Endothelial cell of umbilical vein (primary cell): ENCODE measurements around the gene SNCA. TPM values are rescaled to one million over a fixed set of nuclear protein-coding genes. Genes with fewer than 3 reads are reported as not detected.
A peak's percentile ranks its signal among the peaks of the same experiment; 100 is the strongest.

Source experiments
- BruUV-seq: library from RNA; stranded (reverse); fragments of 400-500 nt; replicated peaks from 2 replicates; lab custom pipeline; 2021; lab: Mats Ljungman, UMichigan
- CTCF ChIA-PET: fragments of 300-600, 350-600 bp; sonication (Branson Sonifier 250); formaldehyde crosslinking; loops from one replicate; lab custom pipeline; 2021; ENCODE audit warnings: antibody characterized with exemption, inconsistent platforms; lab: Charles Lee
- POLR2A ChIA-PET: fragments of 300-600, 350-600 bp; sonication (Branson Sonifier 250); formaldehyde crosslinking; loops from one replicate; lab custom pipeline; 2021; ENCODE audit warnings: antibody characterized with exemption, inconsistent platforms; lab: Charles Lee
- DNase-seq: peaks from one replicate; pipeline ENCODE4 v3.0.0-alpha.2; 2011; ENCODE audit warnings: low read depth, low spot score
- FAIRE-seq: peaks from 2 replicates; lab custom pipeline; 2011; peaks lifted over from hg19 to GRCh38; lab: Jason Lieb, UNC
- H2AFZ ChIP-seq: 2 replicates; pipeline ENCODE4 v1.6.0; 2012; ENCODE audit warnings: low read depth, low read length, control low read depth, inconsistent platforms
- H3K27ac ChIP-seq: 2 replicates; pipeline ENCODE4 v1.5.1; 2011; ENCODE audit warnings: low read depth, mild to moderate bottlenecking, control low read depth, low read length, moderate library complexity; ENCODE audit not compliant: insufficient read depth
- H3K27me3 ChIP-seq, 2 experiments: 2 replicates each; pipeline versions ENCODE4 v1.6.0 to v1.6.1; 2011; ENCODE audit warnings: low read length in 2 of 2, mixed read lengths in 1 of 2; ENCODE audit not compliant: control insufficient read depth in 2 of 2, insufficient read depth in 2 of 2
- H3K36me3 ChIP-seq, 2 experiments: 2 replicates in 1 of 2; 3 replicates in 1 of 2; pipeline ENCODE4 v1.5.1; 2011; ENCODE audit warnings: low read length in 2 of 2, mild to moderate bottlenecking in 1 of 2, moderate library complexity in 1 of 2; ENCODE audit not compliant: control insufficient read depth in 2 of 2, insufficient read depth in 2 of 2; ENCODE audit errors: extremely low read depth in 1 of 2
- H3K4me1 ChIP-seq: 3 replicates; pipeline ENCODE4 v1.5.1; 2011; ENCODE audit warnings: mild to moderate bottlenecking, low read length; ENCODE audit not compliant: control insufficient read depth, insufficient read depth; ENCODE audit errors: extremely low read depth
- H3K4me2 ChIP-seq: 2 replicates; pipeline ENCODE4 v1.6.1; 2011; ENCODE audit warnings: low read length, control low read depth, mixed read lengths; ENCODE audit not compliant: insufficient read depth
- H3K4me3 ChIP-seq, 3 experiments: fragments of 200-600 bp in 1 of 3; sonication (generic), shearing (Covaris generic) in 1 of 3; replicated peaks in 1 of 3; 2 replicates each; pipeline ENCODE4 v1.5.1; 2011 to 2016; ENCODE audit warnings: control low read depth in 3 of 3, low read length in 3 of 3, mild to moderate bottlenecking in 2 of 3, inconsistent platforms in 1 of 3, low read depth in 1 of 3, moderate library complexity in 1 of 3; ENCODE audit not compliant: insufficient read depth in 1 of 3
- H3K79me2 ChIP-seq: 2 replicates; pipeline ENCODE4 v1.6.0; 2012; ENCODE audit warnings: low read length, inconsistent platforms; ENCODE audit not compliant: control insufficient read depth, insufficient read depth
- H3K9ac ChIP-seq: replicated peaks from 2 replicates; pipeline ENCODE3; 2011; ENCODE audit warnings: low read length, control low read depth; ENCODE audit not compliant: insufficient read depth; ENCODE audit errors: extremely low read depth
- H3K9me1 ChIP-seq: replicated peaks from 3 replicates; pipeline ENCODE4 v1.6.0; 2011; ENCODE audit warnings: mild to moderate bottlenecking, low read length; ENCODE audit not compliant: control insufficient read depth, insufficient read depth; ENCODE audit errors: extremely low read depth
- H3K9me3 ChIP-seq: replicated peaks from 2 replicates; pipeline ENCODE4 v1.5.1; 2012; ENCODE audit warnings: low read length, inconsistent platforms; ENCODE audit not compliant: control insufficient read depth, insufficient read depth
- H4K20me1 ChIP-seq: replicated peaks from 2 replicates; pipeline ENCODE3; 2011; ENCODE audit warnings: mild to moderate bottlenecking, low read length; ENCODE audit not compliant: control insufficient read depth, insufficient read depth; ENCODE audit errors: extremely low read depth
- GATA2 ChIP-seq: IDR thresholded peaks from 2 replicates; pipeline ENCODE4 v1.7.0; 2011; ENCODE audit warnings: low read depth, mild to moderate bottlenecking, moderate library complexity, mixed read lengths, low read length; ENCODE audit not compliant: insufficient read length, insufficient read depth
- dilution Hi-C: fragments of 300-500 bp; cut with MboI; formaldehyde crosslinking; loops from one replicate; pipeline ENCODE4 v1.15.0; 2019; ENCODE audit warnings: low sequenced_read_pairs; ENCODE audit not compliant: extremely low pct_ligation_motif_present
- intact Hi-C: fragments of 100-400 bp; cut with micrococcal nuclease; formaldehyde crosslinking; loops from one replicate; pipeline ENCODE4 v1.10.0; 2022
- polyA plus RNA-seq, 4 experiments: library from polyadenylated mRNA; depleted of rRNA in 3 of 4; stranded (reverse) in 3 of 4; unstranded in 1 of 4; fragments of >200 nt; gene quantifications; 2 replicates each; pipeline versions ENCODE4 v1.2.1 to v1.2.3, GENCODE V29; 2011 to 2012; ENCODE audit warnings: missing spikeins in 1 of 4
- total RNA-seq: library from RNA; stranded (reverse); gene quantifications from 2 replicates; pipeline ENCODE4 v1.2.3, GENCODE V29; 2021
- TF ChIP-seq, protein P1 (sequence below), 2 donors: IDR thresholded peaks; 1 replicate in 1 of 2; 2 replicates in 1 of 2; pipeline ENCODE4 v1.5.1; 2011; ENCODE audit warnings: low read length in 2 of 2, mild to moderate bottlenecking in 2 of 2, moderate library complexity in 2 of 2, control low read depth in 1 of 2, inconsistent platforms in 1 of 2, low read depth in 1 of 2; ENCODE audit not compliant: insufficient read depth in 1 of 2; ENCODE audit errors: extremely low read depth in 1 of 2

SNCA gene
- total and polyA plus RNA-seq, 2 donors (not counting 3 experiments of a cell fraction or from before 2014, with no cell fraction given), result 76.8 to 116 TPM

DNA sequence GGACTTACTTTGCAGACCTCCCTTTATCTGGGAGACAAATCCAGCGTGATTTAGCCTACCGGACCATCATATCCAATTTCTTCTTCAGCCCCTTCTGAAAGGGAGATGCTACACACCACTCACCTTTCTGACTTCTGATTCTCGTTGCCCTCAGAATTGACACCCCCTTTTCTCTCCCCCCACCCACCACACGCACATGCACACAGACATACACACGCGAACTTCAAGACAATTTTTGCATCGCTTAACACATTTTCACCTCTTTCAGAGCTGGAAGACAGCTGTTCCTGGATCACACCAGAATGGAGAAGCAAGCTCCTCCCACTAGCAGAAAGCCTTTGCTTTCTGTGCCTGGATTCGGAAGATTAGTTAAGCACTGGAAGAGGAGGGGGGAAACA lies 1.0 kb upstream of the SNCA start:
- H3K27me3 ChIP-seq, result no peaks in the 10 kb centered on the region
- peaks cover 6 to 8% of the 10 kb centered on the region in 2 experiments for H3K36me3 ChIP-seq
- DNase-seq (peak; percentile 63), FAIRE-seq (peak; percentile 76)
- H3K9me3 ChIP-seq, result no peaks in the 10 kb centered on the region
- H3K9me1 ChIP-seq, result no peaks in the 10 kb centered on the region
- ChIA-PET CTCF (interaction anchor here (0.6 to 2.8 kb wide), 19 partner anchors 17 to 355 kb away, joined by 3 to 15 read pairs (median 5); partner anchors contain the start of gene MMRN1), POLR2A (interaction anchor here (0.7 kb wide), 1 partner anchor 18 kb away, joined by 9 read pairs; no protein-coding TSS in a partner anchor)
- H2AFZ ChIP-seq, result peak overlapping the region; percentile 87
- H3K4me2 ChIP-seq, result peak overlapping the region; percentile 93
- intact Hi-C loops, result loop anchor here (1.0 to 2.0 kb wide), 6 partner anchors 38 to 352 kb away; no protein-coding TSS in a partner anchor
- dilution Hi-C loops, result no loop called here
- peaks cover 37% of the 10 kb centered on the region for H3K79me2 ChIP-seq
- H4K20me1 ChIP-seq, result no peaks in the 10 kb centered on the region
- TF ChIP-seq GATA2, result no peak
- BruUV-seq, result TSS peak; percentile 62
- peak overlapping the region; percentile 62 for H3K27ac ChIP-seq
- H3K9ac ChIP-seq, result peak overlapping the region; percentile 64
- peak overlapping the region; percentile 36 to 91 (median 56) for H3K4me3 ChIP-seq
- peaks cover 21% of the 10 kb centered on the region for H3K4me1 ChIP-seq

DNA sequence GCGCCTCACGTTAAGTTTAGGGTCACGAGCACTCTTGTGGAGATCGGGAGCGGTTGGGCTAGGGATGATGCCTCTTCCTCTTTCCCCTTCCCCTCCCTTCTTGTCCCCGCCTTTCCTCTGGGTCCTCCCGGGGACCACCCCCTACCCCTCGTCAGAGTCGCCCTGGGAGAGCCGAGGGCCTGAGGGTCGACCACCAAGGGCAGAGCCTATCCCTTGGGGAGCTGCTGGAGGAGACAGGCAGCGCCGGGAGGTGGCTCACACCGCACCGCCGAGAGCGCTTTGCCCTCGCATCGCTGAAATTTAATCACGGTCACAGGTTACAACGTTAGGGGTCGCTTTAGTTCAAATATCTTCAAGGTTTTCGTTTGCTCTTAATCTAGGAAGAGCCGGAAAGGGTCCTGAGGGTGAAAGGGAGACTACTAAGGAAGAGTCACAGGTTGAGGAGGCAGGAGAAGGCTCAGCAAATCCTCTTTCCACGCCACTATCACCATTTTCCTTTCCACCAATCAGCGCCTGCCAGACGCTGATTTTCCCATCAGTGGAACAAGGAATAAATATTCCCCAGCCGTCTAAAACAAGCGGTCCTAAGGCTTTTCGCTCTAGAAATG lies 528 bp upstream of the SNCA start:
- Histone ChIP-seq H3K4me3 (peak overlapping the region; percentile 36 to 91 (median 56)), H3K27me3 (no peaks in the 10 kb centered on the region), H3K9me1 (no peaks in the 10 kb centered on the region), H3K4me2 (peak overlapping the region; percentile 93), H3K27ac (peak overlapping the region; percentile 62), H3K36me3 (peaks cover 6 to 8% of the 10 kb centered on the region in 2 experiments), H3K9me3 (no peaks in the 10 kb centered on the region), H3K9ac (peak overlapping the region; percentile 64), H3K79me2 (peaks cover 39% of the 10 kb centered on the region), H3K4me1 (peaks cover 21% of the 10 kb centered on the region), H2AFZ (peak overlapping the region; percentile 87), H4K20me1 (no peaks in the 10 kb centered on the region)
- POLR2A ChIA-PET, result no interaction called here
- no TSS peak for BruUV-seq
- CTCF ChIA-PET, result interaction anchor here (0.7 to 2.8 kb wide), 14 partner anchors 18 to 355 kb away, joined by 3 to 15 read pairs (median 5); partner anchors contain the start of gene MMRN1
- no peak for TF ChIP-seq GATA2
- TF ChIP-seq, protein P1, sequence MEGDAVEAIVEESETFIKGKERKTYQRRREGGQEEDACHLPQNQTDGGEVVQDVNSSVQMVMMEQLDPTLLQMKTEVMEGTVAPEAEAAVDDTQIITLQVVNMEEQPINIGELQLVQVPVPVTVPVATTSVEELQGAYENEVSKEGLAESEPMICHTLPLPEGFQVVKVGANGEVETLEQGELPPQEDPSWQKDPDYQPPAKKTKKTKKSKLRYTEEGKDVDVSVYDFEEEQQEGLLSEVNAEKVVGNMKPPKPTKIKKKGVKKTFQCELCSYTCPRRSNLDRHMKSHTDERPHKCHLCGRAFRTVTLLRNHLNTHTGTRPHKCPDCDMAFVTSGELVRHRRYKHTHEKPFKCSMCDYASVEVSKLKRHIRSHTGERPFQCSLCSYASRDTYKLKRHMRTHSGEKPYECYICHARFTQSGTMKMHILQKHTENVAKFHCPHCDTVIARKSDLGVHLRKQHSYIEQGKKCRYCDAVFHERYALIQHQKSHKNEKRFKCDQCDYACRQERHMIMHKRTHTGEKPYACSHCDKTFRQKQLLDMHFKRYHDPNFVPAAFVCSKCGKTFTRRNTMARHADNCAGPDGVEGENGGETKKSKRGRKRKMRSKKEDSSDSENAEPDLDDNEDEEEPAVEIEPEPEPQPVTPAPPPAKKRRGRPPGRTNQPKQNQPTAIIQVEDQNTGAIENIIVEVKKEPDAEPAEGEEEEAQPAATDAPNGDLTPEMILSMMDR (IDR thresholded peaks at IDR 0.05; ENCODE audit: extremely low read depth in 1 of 2, insufficient read depth in 1 of 2, low read depth in 1 of 2, low read length in 2 of 2), result peak in 1 of 2 donors; percentile 18
- intact Hi-C loops (loop anchor here (1.0 to 2.0 kb wide), 6 partner anchors 37 to 351 kb away; no protein-coding TSS in a partner anchor), dilution Hi-C loops (no loop called here)
- DNase-seq, result peak; percentile 79
- FAIRE-seq, result no peak
